Measurements from ENCODE around the gene FCF1. TPM values are rescaled to one million over a fixed set of nuclear protein-coding genes. Genes with fewer than 3 reads are reported as not detected.
"Not testable (repeated sequence)": the region's sequence is repeated elsewhere in the genome, so short reads cannot be mapped to it uniquely, and the experiment has no call there.

Gene FCF1
- total and polyA plus RNA-seq, 7 donors: 18.6 to 35.7 (median 25.7) TPM

DNA sequence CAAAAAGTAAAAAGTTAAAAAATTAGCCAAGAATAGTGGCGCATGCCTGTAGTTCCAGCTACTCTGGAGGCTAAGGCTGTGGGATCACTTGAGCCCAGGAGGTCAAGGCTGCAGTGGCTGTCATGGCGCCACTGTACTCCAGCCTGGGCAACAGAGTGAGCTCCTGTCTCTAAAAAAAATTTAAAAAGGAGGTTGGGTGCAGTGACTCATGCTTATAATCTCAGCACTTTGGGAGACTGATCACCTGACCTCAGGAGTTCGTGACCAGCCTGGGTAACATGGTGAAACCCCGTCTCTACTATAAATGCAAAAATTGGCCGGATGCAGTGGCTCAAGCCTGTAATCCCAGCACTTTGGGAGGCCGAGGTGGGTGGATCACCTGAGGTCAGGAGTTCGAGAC is 42.0 kb downstream of the FCF1 start:
- no peak for TF ChIP-seq POLR2AphosphoS5 (IDR thresholded peaks at IDR 0.05)
- TF ChIP-seq EP300 (IDR thresholded peaks at IDR 0.05): no peak
- no peak overlapping the region for H3K27ac ChIP-seq
- no peak for DNase-seq
- H3K36me3 ChIP-seq: no peaks in the 10 kb centered on the region
- peaks cover 0 to 3% (median 0%) of the 10 kb centered on the region in 4 donors for H3K9me3 ChIP-seq
- no peak overlapping the region for H3K4me3 ChIP-seq
- H3K4me1 ChIP-seq: no peaks in the 10 kb centered on the region
- intact Hi-C loops (cut with DNase I): no loop called here
- WGBS, 2 donors: 94 to 95% methylated on average over 7 of the region's 7 CpGs
- H3K27me3 ChIP-seq: no peaks in the 10 kb centered on the region

DNA sequence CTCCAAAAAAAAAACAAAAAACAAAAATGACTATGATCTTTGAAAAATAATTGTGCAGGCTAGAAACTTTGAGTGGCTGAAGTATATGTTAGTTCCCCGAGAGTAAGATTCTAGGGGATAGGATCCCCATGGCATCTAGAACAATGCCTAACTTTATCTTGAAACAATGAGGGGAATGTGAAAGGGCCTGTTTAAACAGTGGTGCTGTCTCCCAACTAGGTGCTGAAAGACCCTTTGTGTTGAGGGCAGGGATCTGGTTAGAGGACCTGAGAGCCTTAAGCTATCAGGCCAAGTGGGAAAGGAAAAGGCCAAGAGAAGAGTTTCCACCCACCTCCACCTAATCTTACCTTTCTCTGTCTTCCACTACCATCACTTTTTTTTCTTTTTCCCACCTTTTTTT is 43.4 kb downstream of the FCF1 start:
- TF ChIP-seq POLR2A (IDR thresholded peaks at IDR 0.05) (no peak), EP300 (IDR thresholded peaks at IDR 0.05) (no peak), POLR2AphosphoS5 (IDR thresholded peaks at IDR 0.05) (no peak)
- TF ChIP-seq, protein P1, sequence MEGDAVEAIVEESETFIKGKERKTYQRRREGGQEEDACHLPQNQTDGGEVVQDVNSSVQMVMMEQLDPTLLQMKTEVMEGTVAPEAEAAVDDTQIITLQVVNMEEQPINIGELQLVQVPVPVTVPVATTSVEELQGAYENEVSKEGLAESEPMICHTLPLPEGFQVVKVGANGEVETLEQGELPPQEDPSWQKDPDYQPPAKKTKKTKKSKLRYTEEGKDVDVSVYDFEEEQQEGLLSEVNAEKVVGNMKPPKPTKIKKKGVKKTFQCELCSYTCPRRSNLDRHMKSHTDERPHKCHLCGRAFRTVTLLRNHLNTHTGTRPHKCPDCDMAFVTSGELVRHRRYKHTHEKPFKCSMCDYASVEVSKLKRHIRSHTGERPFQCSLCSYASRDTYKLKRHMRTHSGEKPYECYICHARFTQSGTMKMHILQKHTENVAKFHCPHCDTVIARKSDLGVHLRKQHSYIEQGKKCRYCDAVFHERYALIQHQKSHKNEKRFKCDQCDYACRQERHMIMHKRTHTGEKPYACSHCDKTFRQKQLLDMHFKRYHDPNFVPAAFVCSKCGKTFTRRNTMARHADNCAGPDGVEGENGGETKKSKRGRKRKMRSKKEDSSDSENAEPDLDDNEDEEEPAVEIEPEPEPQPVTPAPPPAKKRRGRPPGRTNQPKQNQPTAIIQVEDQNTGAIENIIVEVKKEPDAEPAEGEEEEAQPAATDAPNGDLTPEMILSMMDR (IDR thresholded peaks at IDR 0.05): no peak
- no peak overlapping the region for H3K27ac ChIP-seq
- peaks cover 0 to 3% (median 0%) of the 10 kb centered on the region in 4 donors for H3K9me3 ChIP-seq
- intact Hi-C loops (cut with DNase I): no loop called here
- H3K27me3 ChIP-seq: no peaks in the 10 kb centered on the region
- H3K36me3 ChIP-seq: no peaks in the 10 kb centered on the region
- no peak overlapping the region for H3K4me3 ChIP-seq
- no peak for DNase-seq
- WGBS, 2 donors: 92 to 96% methylated on average over 1 of the region's 1 CpG
- no peaks in the 10 kb centered on the region for H3K4me1 ChIP-seq

DNA sequence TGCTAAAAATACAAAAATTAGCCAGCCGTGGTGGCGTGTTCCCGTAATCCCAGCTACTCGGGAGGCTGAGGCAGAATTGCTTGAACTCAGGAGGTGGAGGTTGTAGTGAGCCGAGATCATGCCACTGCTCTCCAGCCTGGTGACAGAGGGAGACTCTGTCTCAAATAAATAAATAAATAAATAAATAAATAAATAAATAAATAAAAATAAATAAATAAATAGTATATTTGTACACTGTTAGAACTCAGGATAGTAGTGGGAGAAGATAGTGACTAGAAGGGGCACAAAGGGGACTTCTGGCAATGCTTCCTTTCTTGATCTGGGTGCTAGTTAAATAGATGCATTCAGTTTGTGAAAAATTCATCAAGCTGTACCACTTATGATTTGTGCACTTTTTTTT is 45.6 kb downstream of the FCF1 start:
- H3K36me3 ChIP-seq; H3K9me3 ChIP-seq; H3K27ac ChIP-seq; H3K4me3 ChIP-seq; H3K27me3 ChIP-seq; DNase-seq; intact Hi-C loops (cut with DNase I); H3K4me1 ChIP-seq: not testable (repeated sequence)
- WGBS, 2 donors: 94% methylated on average over 5 of the region's 5 CpGs

DNA sequence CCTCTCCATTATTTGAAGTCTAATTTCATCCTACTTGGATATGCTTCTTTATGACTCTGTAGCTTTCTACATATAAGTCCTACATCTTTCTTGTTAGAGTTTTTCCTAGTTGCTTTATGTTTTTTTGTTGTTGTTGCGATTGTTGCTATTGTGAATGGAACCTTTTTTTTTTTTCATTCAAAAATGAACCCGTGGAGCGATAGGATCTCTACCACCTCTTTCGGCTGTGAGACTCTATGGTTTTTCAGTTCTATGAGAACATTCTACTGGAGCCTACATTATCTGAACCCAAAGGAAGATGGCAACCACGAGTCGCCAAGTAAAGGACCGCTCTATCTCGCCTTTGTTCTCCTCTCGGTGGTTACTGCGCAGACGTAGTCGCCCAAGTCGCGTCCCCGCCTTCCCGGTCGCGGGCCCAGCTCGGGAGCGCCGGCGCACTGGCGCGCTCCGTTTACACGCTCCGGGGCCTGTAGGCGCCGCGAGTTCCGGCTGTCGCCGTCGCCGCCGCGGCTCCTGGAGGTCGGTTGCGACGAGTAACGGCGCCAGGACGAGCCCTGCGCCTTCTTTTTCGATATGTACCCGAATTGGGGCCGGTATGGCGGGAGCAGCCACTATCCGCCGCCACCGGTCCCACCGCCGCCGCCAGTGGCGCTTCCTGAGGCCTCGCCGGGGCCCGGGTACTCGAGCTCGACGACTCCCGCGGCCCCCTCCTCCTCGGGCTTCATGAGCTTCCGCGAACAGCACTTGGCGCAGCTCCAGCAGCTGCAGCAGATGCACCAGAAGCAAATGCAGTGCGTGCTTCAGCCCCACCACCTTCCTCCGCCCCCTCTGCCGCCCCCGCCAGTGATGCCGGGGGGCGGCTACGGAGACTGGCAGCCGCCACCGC is 50.2 kb downstream of the FCF1 start, which contains the start of gene YLPM1:
TSS of gene YLPM1 (plus strand) at position 400 of the 886 bp plus-strand sequence. CDS start at position 574, 174 bp downstream.
- H3K27ac ChIP-seq: peak within 1 kb of the TSS; percentile 87 to 98 (median 90)
- WGBS, 2 donors: 0 to 1% methylated on average over 76 of the region's 76 CpGs
- DNase-seq: peak; percentile 96
- H3K9me3 ChIP-seq: no peaks in the 10 kb centered on the region
- no peaks in the 10 kb centered on the region for H3K27me3 ChIP-seq
- peaks cover 0 to 50% (median 46%) of the 10 kb centered on the region in 4 donors for H3K4me1 ChIP-seq
- no peaks in the 10 kb centered on the region for H3K36me3 ChIP-seq
- TF ChIP-seq, protein P1 (IDR thresholded peaks at IDR 0.05): peak in 1 of 4 experiments; percentile 41
- peak; percentile 73 to 85 for TF ChIP-seq POLR2A (IDR thresholded peaks at IDR 0.05)
- TF ChIP-seq EP300 (IDR thresholded peaks at IDR 0.05): no peak
- peak; percentile 72 to 95 (median 88) for TF ChIP-seq POLR2AphosphoS5 (IDR thresholded peaks at IDR 0.05)
- intact Hi-C loops (cut with DNase I): loop anchor here (5.0 kb wide), 1 partner anchor 51 kb away; the partner anchor contains the start of genes AREL1 and FCF1
- peak within 1 kb of the TSS; percentile 77 to 98 (median 94) for H3K4me3 ChIP-seq

- Histone ChIP-seq H3K9me3 (no peaks in the 10 kb centered on the region), H3K36me3 (no peaks in the 10 kb centered on the region), H3K4me1 (peaks cover 0 to 52% (median 49%) of the 10 kb centered on the region in 4 donors), H3K27ac (peak overlapping the region; percentile 87 to 98 (median 90)), H3K4me3 (peak overlapping the region; percentile 77 to 98 (median 94)), H3K27me3 (no peaks in the 10 kb centered on the region)
- intact Hi-C loops (cut with DNase I): loop anchor here (5.0 kb wide), 1 partner anchor 52 kb away; the partner anchor contains the start of genes AREL1 and FCF1
- WGBS, 2 donors: 2 to 3% methylated on average over 19 of the region's 19 CpGs
- DNase-seq: peak; percentile 65
- TF ChIP-seq EP300 (IDR thresholded peaks at IDR 0.05) (no peak), POLR2AphosphoS5 (IDR thresholded peaks at IDR 0.05) (no peak), POLR2A (IDR thresholded peaks at IDR 0.05) (no peak)
- TF ChIP-seq, protein P1 (IDR thresholded peaks at IDR 0.05): no peak
Measured at GRCh38 chr14:74763803-74764531, 51.0 kb downstream of the FCF1 start.
